NOMO-1 treated with DMSO at 0.1 percent for 48 hours (cell line): Measurements from ENCODE around the gene CUBN.

Experiments used
- DNase-seq: peaks from one replicate; lab custom pipeline; 2025; ENCODE audit not compliant: unreplicated experiment; lab: John Stamatoyannopoulos, UW

CUBN gene

GRCh38 chr10:16991011-16991410 is 138.6 kb downstream of the CUBN start:
- no peak for DNase-seq

GRCh38 chr10:16989826-16990293 is 139.8 kb downstream of the CUBN start:
- no peak for DNase-seq

GRCh38 chr10:16988900-16989299 is 140.7 kb downstream of the CUBN start:
- DNase-seq, result no peak

- no peak for DNase-seq
Observed at GRCh38 chr10:16987976-16988610, 141.5 kb downstream of the CUBN start.

GRCh38 chr10:16987206-16987621 is 142.4 kb downstream of the CUBN start:
- no peak for DNase-seq

- no peak for DNase-seq
Observed at GRCh38 chr10:16986406-16987205, 143.0 kb downstream of the CUBN start.

- DNase-seq, result no peak
Observed at GRCh38 chr10:16986082-16986405, 143.6 kb downstream of the CUBN start.

GRCh38 chr10:16984242-16984641 is 145.4 kb downstream of the CUBN start:
- no peak for DNase-seq

GRCh38 chr10:16976803-16977202 is 152.8 kb downstream of the CUBN start:
- no peak for DNase-seq

- no peak for DNase-seq
Observed at GRCh38 chr10:16975188-16975587, 154.4 kb downstream of the CUBN start.

GRCh38 chr10:16968416-16969041 is 161.1 kb downstream of the CUBN start:
- peak; percentile 65 for DNase-seq

GRCh38 chr10:16967866-16968415 is 161.7 kb downstream of the CUBN start:
- no peak for DNase-seq

GRCh38 chr10:16966991-16967865 is 162.4 kb downstream of the CUBN start:
- peak; percentile 4 for DNase-seq

- DNase-seq, result no peak
Observed at GRCh38 chr10:16965740-16966447, 163.7 kb downstream of the CUBN start.

- DNase-seq, result no peak
Observed at GRCh38 chr10:16965344-16965616, 164.3 kb downstream of the CUBN start.

- no peak for DNase-seq
Observed at GRCh38 chr10:16964576-16965343, 164.9 kb downstream of the CUBN start.

- no peak for DNase-seq
Observed at GRCh38 chr10:16960551-16960950, 169.1 kb downstream of the CUBN start.

GRCh38 chr10:16957038-16957437 is 172.6 kb downstream of the CUBN start:
- no peak for DNase-seq

- no peak for DNase-seq
Observed at GRCh38 chr10:16954280-16955030, 175.2 kb downstream of the CUBN start.
